ENCODE data around the gene CAP1. TPM values are rescaled to one million over a fixed set of nuclear protein-coding genes. Genes with fewer than 3 reads are reported as not detected.
A peak's percentile ranks its signal among the peaks of the same experiment; 100 is the strongest.
"Not testable (repeated sequence)": the region's sequence is repeated elsewhere in the genome, so short reads cannot be mapped to it uniquely, and the experiment has no call there.

The CAP1 gene
- total RNA-seq, 1 donor from 2014 or later: 378 TPM

DNA sequence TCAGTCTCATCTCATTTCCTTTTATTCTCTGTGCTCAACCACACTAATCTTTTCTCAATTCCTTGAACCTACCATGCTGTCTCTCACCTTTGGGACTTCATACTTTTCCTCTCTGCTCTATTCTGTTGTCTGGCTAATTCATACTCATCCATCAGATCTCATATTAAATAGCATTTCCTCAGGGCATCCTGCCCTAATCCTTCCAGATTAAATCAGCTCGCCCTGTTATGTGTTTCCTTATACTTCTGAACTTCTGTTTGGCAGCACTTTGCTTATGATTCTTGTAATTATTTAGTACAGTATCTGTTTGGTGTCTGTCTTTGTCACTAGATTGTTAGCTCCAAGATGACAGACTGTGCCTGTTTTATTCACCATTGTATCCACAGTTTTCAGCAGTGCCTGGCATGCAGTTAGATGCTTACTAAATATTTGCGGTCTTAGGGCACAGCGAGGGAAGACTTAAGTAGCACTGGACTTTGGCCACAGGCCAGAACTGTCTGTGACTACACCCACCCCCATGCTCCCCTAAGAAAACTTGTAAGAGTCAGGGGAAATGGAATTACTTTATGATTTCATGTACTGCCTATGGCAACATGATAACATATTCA lies 9.9 kb upstream of the CAP1 start:
- no peaks in the 10 kb centered on the region for H3K9me3 Mint-ChIP-seq (ENCODE audit: unreplicated experiment)
- TF ChIP-seq, protein P1, sequence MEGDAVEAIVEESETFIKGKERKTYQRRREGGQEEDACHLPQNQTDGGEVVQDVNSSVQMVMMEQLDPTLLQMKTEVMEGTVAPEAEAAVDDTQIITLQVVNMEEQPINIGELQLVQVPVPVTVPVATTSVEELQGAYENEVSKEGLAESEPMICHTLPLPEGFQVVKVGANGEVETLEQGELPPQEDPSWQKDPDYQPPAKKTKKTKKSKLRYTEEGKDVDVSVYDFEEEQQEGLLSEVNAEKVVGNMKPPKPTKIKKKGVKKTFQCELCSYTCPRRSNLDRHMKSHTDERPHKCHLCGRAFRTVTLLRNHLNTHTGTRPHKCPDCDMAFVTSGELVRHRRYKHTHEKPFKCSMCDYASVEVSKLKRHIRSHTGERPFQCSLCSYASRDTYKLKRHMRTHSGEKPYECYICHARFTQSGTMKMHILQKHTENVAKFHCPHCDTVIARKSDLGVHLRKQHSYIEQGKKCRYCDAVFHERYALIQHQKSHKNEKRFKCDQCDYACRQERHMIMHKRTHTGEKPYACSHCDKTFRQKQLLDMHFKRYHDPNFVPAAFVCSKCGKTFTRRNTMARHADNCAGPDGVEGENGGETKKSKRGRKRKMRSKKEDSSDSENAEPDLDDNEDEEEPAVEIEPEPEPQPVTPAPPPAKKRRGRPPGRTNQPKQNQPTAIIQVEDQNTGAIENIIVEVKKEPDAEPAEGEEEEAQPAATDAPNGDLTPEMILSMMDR (IDR thresholded peaks at IDR 0.05; ENCODE audit: unreplicated experiment): no peak
- H3K27me3 Mint-ChIP-seq (ENCODE audit: unreplicated experiment): peaks cover 4% of the 10 kb centered on the region
- no peak for DNase-seq (ENCODE audit: low spot score)
- no peak overlapping the region for H3K27ac Mint-ChIP-seq (ENCODE audit: unreplicated experiment)
- no peaks in the 10 kb centered on the region for H3K36me3 Mint-ChIP-seq (ENCODE audit: low read depth, unreplicated experiment)
- H3K4me3 Mint-ChIP-seq (ENCODE audit: unreplicated experiment): no peak overlapping the region
- H3K4me1 Mint-ChIP-seq (ENCODE audit: unreplicated experiment): peaks cover 13% of the 10 kb centered on the region

- Mint-ChIP-seq H3K27ac (ENCODE audit: unreplicated experiment) (no peak overlapping the region), H3K4me3 (ENCODE audit: unreplicated experiment) (no peak overlapping the region), H3K4me1 (ENCODE audit: unreplicated experiment) (peaks cover 13% of the 10 kb centered on the region), H3K36me3 (ENCODE audit: low read depth, unreplicated experiment) (no peaks in the 10 kb centered on the region), H3K27me3 (ENCODE audit: unreplicated experiment) (no peaks in the 10 kb centered on the region), H3K9me3 (ENCODE audit: unreplicated experiment) (no peaks in the 10 kb centered on the region)
- DNase-seq (ENCODE audit: low spot score): peak; percentile 55
- TF ChIP-seq, protein P1 (IDR thresholded peaks at IDR 0.05; ENCODE audit: unreplicated experiment): peak; percentile 51
Observed at GRCh38 chr1:40032240-40032891, 8.2 kb upstream of the CAP1 start.

GRCh38 chr1:40034869-40035268 lies 5.7 kb upstream of the CAP1 start:
- no peak for DNase-seq (ENCODE audit: low spot score)
- Mint-ChIP-seq H3K4me1 (ENCODE audit: unreplicated experiment) (peaks cover 27% of the 10 kb centered on the region), H3K4me3 (ENCODE audit: unreplicated experiment) (no peak overlapping the region), H3K27ac (ENCODE audit: unreplicated experiment) (no peak overlapping the region), H3K36me3 (ENCODE audit: low read depth, unreplicated experiment) (peaks cover 3% of the 10 kb centered on the region), H3K9me3 (ENCODE audit: unreplicated experiment) (no peaks in the 10 kb centered on the region), H3K27me3 (ENCODE audit: unreplicated experiment) (peaks cover 6% of the 10 kb centered on the region)
- TF ChIP-seq, protein P1 (IDR thresholded peaks at IDR 0.05; ENCODE audit: unreplicated experiment): no peak

DNA sequence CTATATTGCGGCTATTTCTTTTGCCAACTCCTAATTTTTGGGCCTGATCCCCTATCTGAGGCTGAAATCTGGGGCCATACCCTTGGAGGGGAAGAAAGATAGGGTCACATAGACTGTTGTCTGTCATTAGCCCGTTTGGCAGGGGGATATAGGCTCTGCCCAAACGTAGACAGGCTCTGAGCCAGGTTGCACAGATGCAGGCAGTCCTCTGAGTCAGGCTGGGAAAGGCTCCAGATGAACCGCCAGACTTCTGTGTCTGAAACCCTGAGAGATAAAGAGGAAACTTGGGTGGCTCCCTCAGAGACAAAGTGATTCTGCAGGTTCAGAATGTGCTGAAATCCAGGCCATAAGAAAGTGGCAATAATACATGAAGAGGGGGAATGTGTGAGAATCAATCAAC lies 4.0 kb upstream of the CAP1 start:
- TF ChIP-seq, protein P1 (IDR thresholded peaks at IDR 0.05; ENCODE audit: unreplicated experiment): no peak
- H3K27ac Mint-ChIP-seq (ENCODE audit: unreplicated experiment): no peak overlapping the region
- DNase-seq (ENCODE audit: low spot score): no peak

DNA sequence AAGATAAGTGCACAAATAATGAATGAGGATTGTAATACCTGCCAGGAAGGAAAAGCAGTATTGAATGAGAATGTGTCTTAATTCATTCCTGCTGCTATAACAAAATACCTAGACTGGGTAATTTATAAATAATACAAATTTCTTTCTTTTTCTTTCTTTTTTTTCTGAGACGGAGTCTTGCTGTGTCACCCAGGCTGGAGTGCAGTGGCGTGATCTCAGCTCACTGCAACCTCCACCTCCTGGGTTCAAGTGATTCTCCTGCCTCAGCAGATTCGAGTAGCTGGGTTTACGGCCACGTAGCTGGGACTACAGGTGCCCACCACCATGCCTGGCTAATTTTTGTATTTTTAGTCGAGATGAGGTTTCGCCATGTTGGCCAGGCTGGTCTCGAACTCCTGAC lies 3.3 kb upstream of the CAP1 start:
- H3K36me3 Mint-ChIP-seq (ENCODE audit: low read depth, unreplicated experiment); H3K4me3 Mint-ChIP-seq (ENCODE audit: unreplicated experiment); H3K27ac Mint-ChIP-seq (ENCODE audit: unreplicated experiment); DNase-seq (ENCODE audit: low spot score); H3K9me3 Mint-ChIP-seq (ENCODE audit: unreplicated experiment): not testable (repeated sequence)
- Mint-ChIP-seq H3K27me3 (ENCODE audit: unreplicated experiment) (peaks cover 13% of the 10 kb centered on the region), H3K4me1 (ENCODE audit: unreplicated experiment) (peaks cover 38% of the 10 kb centered on the region)

More for the DNA sequence above, 4.0 kb upstream of the CAP1 start:
- Mint-ChIP-seq H3K4me1 (ENCODE audit: unreplicated experiment) (peaks cover 32% of the 10 kb centered on the region), H3K27me3 (ENCODE audit: unreplicated experiment) (peaks cover 13% of the 10 kb centered on the region), H3K9me3 (ENCODE audit: unreplicated experiment) (no peaks in the 10 kb centered on the region), H3K36me3 (ENCODE audit: low read depth, unreplicated experiment) (peaks cover 3% of the 10 kb centered on the region), H3K4me3 (ENCODE audit: unreplicated experiment) (no peak overlapping the region)

Measured in endothelial cell (in vitro differentiated cells).